AG04450 (cell line): ENCODE data around the gene PRSS53. TPM values are rescaled to one million over a fixed set of nuclear protein-coding genes. Genes with fewer than 3 reads are reported as not detected.

Source experiments
- CTCF ChIA-PET: fragments of 300-600, 350-600 bp; formaldehyde crosslinking; extraction: SDS; loops from one replicate; lab custom pipeline; 2022; ENCODE audit warnings: antibody characterized with exemption, inconsistent platforms; lab: Charles Lee
- POLR2A ChIA-PET: fragments of 350-600 bp; formaldehyde crosslinking; extraction: SDS; loops from one replicate; lab custom pipeline; 2021; ENCODE audit warnings: antibody characterized with exemption, inconsistent platforms; lab: Yijun Ruan, JAX
- DNase-seq: peaks from one replicate; pipeline ENCODE4 v3.0.0-alpha.2; 2011; ENCODE audit warnings: low read depth, low spot score
- H3K27ac ChIP-seq: one replicate; pipeline ENCODE4 v1.5.1; 2012; ENCODE audit warnings: low read depth, low read length, control low read depth
- H3K27me3 ChIP-seq: one replicate; pipeline ENCODE4 v1.6.0; 2012; ENCODE audit warnings: low read length; ENCODE audit not compliant: control insufficient read depth, insufficient read depth
- H3K4me3 ChIP-seq: 2 replicates; pipeline ENCODE4 v1.5.1; 2011; ENCODE audit warnings: mild to moderate bottlenecking, low read depth, low read length, control low read depth
- H3K9me3 ChIP-seq: 2 replicates; pipeline ENCODE4 v1.5.1; 2012; ENCODE audit warnings: low read length; ENCODE audit not compliant: control insufficient read depth, insufficient read depth
- polyA plus RNA-seq: library from polyadenylated mRNA; depleted of rRNA; stranded (reverse); fragments of >200 nt; gene quantifications from 2 replicates; pipeline ENCODE4 v1.2.3, GENCODE V29; 2011
- TF ChIP-seq, protein P1 (sequence below): IDR thresholded peaks from 2 replicates; pipeline ENCODE4 v1.5.1; 2011; ENCODE audit warnings: low read depth, low read length, control low read depth, inconsistent platforms

PRSS53 gene
- polyA plus RNA-seq, 1 experiment, result 0.79 TPM

DNA sequence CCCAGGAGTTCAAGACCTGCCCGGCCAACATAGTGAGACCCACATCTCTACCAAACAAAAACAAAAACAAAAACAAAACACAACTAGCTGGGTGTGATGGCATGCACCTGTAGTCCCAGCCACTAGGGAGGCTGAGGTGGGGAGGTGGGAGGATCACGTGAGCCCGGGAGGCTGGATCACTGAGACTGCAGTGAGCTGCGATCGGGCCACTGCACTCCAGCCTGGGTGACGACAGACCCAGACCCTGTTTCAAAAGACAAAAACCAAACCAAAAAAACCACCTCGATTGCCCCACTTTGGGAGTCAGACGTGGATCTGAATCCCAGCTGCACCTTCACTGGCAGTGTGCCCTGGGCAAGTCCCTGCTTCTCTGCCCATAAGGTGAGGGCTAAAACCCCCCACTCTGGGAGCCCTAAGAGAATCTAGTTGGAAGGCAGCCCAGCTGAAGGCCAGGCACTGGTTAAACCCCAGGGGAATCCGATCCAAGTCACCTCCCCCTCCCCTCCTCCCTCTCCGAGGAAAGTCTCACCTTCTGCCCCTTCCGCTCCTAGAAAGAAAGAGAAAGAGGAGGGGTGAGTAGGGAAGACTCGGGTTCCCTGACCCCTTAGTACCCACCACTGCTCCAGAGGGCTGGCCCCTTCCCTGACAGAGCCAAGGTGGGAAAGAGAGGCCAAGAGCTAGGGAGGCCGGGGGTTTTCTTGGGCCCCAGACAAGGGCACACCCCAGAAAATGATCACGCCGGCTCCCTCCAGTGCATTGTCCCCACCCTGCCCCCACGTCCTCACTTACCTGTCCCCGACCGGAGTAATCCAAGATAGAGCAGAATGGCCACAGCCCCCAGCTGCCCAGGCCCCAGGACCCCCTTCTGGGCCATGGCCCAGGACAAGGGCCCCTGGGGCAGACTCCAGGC lies 46.1 kb upstream of the PRSS53 start:
- TF ChIP-seq, protein P1, sequence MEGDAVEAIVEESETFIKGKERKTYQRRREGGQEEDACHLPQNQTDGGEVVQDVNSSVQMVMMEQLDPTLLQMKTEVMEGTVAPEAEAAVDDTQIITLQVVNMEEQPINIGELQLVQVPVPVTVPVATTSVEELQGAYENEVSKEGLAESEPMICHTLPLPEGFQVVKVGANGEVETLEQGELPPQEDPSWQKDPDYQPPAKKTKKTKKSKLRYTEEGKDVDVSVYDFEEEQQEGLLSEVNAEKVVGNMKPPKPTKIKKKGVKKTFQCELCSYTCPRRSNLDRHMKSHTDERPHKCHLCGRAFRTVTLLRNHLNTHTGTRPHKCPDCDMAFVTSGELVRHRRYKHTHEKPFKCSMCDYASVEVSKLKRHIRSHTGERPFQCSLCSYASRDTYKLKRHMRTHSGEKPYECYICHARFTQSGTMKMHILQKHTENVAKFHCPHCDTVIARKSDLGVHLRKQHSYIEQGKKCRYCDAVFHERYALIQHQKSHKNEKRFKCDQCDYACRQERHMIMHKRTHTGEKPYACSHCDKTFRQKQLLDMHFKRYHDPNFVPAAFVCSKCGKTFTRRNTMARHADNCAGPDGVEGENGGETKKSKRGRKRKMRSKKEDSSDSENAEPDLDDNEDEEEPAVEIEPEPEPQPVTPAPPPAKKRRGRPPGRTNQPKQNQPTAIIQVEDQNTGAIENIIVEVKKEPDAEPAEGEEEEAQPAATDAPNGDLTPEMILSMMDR, result no peak
- Histone ChIP-seq H3K27ac (no peak overlapping the region), H3K9me3 (no peaks in the 10 kb centered on the region; the same call in 1 of the 2 replicates), H3K27me3 (peaks cover 2% of the 10 kb centered on the region), H3K4me3 (no peak overlapping the region)
- POLR2A ChIA-PET, result interaction anchor here (1.5 to 1.8 kb wide), 2 partner anchors 17 to 45 kb away, joined by 3 to 4 read pairs; partner anchors contain the start of genes FUS and KAT8
- no peak for DNase-seq
- CTCF ChIA-PET, result no interaction called here

DNA sequence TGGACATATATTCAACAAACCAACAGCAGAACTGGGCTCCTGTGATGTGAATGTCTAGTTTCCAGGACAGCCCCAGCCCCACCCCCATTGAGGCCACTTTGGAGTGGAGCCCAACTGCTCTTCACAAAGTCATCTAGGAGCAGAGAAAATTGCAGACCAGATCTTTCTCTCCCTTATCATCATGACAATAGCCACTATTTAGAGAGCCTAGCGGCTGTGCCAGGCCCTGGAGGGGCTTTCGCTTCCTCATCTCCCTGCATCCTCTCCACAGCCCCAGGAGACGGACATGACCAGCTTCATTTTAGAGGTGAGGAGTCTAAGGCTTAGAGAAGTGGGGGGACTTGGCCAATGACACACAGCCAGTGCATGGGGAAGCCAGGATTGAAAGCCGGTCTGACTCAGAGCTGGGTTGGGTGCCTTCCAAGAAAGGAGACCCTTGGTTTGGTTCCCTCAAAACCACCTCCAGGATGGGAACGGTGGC lies 45.4 kb upstream of the PRSS53 start:
- Histone ChIP-seq H3K9me3 (no peaks in the 10 kb centered on the region; the same call in 1 of the 2 replicates), H3K27ac (no peak overlapping the region), H3K27me3 (peaks cover 2% of the 10 kb centered on the region), H3K4me3 (no peak overlapping the region)
- POLR2A ChIA-PET, result interaction anchor here (1.5 to 1.8 kb wide), 2 partner anchors 16 to 45 kb away, joined by 3 to 4 read pairs; partner anchors contain the start of genes FUS and KAT8
- DNase-seq, result no peak
- CTCF ChIA-PET, result interaction anchor here (1.8 kb wide), 1 partner anchor 8 kb away, joined by 13 read pairs; no protein-coding TSS in a partner anchor
- TF ChIP-seq, protein P1, result no peak

DNA sequence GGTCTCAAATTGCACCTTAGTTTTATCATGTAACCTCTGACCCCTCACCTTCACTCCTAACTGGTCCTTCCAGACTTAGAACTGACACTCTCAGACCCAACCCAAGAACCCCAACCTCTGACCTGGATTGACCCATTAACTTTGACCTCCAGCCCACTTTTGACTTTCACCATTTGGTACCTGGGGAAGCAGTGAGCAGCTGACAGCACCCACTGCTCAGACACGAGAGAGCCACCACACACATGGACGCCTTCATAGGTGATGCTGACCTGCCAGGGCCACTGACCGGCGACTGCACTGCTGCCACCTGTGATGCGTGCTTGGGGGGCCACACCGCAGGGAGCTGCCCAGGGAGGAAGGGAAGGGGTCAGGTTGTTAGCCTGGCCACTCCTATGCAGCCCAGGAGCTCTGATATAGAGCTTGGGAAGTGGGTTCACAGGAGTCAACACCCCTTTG lies 44.3 kb upstream of the PRSS53 start:
- ChIA-PET CTCF (interaction anchor here (1.8 kb wide), 1 partner anchor 9 kb away, joined by 13 read pairs; no protein-coding TSS in a partner anchor), POLR2A (interaction anchor here (1.7 to 1.8 kb wide), 2 partner anchors 9 to 15 kb away, joined by 3 to 4 read pairs; partner anchors contain the start of gene KAT8)
- DNase-seq, result no peak

DNA sequence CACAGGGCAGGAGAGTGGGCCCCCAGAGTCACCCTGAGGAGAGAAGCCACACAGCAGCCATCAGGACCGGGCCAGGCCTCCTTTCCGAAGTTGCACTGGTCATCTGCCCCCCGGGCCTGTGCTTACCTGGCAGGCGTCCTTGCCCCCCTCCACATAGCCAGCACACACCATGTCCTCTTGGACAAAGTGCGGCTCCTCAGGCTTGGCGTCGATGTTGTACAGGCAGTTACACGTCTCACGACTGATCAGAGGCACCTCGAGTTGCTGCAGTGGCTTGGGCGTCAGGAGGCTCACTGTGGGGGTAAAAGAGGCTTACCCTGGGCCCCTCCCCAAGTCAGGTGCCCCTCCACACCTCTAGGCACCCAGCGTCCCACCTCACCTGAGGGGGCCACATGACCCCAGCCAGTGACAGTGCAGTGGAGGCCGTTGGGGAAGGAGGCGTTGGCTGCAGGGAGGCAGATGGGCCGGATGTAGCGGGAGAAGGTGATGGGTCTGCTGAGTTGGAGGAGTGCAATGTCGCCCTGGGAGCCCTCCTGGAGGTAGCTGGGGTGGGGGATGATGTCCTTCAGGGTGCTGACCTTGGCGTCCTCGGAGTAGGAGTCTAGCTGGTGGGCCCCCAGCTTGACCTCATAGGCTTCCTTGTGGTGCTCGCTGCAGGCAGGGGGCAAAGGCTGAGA lies 43.7 kb upstream of the PRSS53 start:
- CTCF ChIA-PET, result interaction anchor here (1.8 kb wide), 1 partner anchor 10 kb away, joined by 13 read pairs; no protein-coding TSS in a partner anchor

More for the DNA sequence above, 44.3 kb upstream of the PRSS53 start:
- H3K27ac ChIP-seq, result no peak overlapping the region
- H3K4me3 ChIP-seq, result no peak overlapping the region
- no peaks in the 10 kb centered on the region for H3K9me3 ChIP-seq
- TF ChIP-seq, protein P1, result no peak
- H3K27me3 ChIP-seq, result peaks cover 2% of the 10 kb centered on the region

More for the DNA sequence above, 43.7 kb upstream of the PRSS53 start:
- TF ChIP-seq, protein P1, result no peak
- Histone ChIP-seq H3K9me3 (no peaks in the 10 kb centered on the region), H3K27me3 (peaks cover 2% of the 10 kb centered on the region), H3K27ac (no peak overlapping the region), H3K4me3 (no peak overlapping the region)
- POLR2A ChIA-PET, result interaction anchor here (1.3 to 1.7 kb wide), 2 partner anchors 10 to 15 kb away, joined by 3 read pairs; partner anchors contain the start of gene KAT8
- no peak for DNase-seq
